DMS 273 treated with DMSO at 0.1 percent for 48 hours (cell line): Measurements from ENCODE around the gene KRT72.

Experiments
- DNase-seq: peaks from one replicate; lab custom pipeline; 2025; lab: John Stamatoyannopoulos, UW

The KRT72 gene

DNA sequence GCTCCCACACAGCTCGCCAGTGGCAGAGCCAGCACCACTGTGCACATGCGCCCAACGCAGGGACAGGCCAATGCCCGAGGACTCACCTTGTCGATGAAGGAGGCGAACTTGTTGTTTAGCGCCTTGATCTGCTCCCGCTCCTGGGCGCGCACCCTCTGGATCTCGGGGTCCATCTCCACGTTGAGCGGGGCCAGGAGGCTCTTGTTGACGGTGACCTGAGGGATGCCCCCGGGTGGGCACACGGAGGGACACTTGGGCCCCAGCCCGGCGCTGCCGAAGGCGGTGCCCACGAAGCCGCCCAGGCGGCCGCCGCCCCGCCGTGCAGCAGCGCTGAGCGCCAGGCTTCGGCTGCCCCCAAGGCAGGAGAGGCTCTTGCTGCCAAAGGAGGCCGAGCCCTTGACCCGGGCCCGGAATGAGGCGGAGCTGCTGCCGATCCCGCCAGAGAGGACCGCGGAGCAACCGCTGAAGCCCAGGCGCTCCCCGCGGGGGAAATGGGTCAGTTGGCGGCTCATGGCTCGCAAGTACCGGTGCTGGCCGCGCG, at the start of gene KRT72:
Gene KRT72 (minus strand): TSS at position 523 of the 541 bp plus-strand sequence. CDS start 11 bp downstream, at position 512.
- DNase-seq = no peak

DNA sequence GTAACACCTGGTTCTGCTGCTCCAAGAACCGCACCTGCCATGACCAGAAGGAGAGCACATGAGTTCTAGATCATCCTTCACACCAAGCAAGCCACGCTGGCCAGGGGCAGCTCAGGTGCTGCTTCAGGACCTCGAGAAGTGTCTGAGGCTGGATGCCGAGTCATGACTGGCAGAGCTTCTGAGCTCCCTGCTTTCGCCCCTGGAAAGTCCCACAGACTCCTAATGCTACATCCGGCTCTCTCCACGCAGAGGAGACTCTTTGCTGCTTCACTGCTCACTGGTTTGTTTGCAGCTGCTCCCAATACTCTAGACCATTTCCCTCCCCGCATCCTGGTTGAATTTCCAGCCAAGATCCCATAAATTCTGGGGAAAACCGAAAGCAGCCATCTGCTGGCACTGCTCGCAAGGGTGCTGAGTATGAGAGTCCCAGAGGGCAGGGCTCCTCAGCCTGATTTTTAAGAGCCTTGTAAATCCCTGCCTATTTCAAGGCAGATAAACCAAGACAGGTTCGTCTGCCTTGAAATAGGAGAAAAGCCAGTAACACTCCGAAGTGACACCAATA, 49.3 kb upstream of the KRT72 start:
- no peak for DNase-seq

DNA sequence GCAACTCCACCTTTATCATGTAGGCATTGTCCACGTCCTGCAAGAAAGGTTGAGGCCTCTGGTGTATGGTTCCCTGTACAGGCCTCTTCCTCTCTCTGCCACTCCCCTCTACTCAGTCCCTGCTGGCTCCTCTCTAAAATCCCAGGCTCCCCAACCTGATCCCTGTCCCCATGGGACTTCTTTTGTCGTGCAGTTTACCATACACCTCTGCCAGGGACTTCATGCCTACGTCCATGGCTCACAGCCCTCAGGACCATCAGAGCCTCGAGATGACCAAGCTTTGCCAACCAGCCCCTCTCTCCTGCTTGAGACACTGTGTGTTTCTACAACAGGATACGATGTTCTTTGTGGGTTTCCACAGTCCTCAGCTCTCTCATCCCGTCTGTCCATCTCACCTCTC, 47.8 kb upstream of the KRT72 start:
- no peak for DNase-seq

DNA sequence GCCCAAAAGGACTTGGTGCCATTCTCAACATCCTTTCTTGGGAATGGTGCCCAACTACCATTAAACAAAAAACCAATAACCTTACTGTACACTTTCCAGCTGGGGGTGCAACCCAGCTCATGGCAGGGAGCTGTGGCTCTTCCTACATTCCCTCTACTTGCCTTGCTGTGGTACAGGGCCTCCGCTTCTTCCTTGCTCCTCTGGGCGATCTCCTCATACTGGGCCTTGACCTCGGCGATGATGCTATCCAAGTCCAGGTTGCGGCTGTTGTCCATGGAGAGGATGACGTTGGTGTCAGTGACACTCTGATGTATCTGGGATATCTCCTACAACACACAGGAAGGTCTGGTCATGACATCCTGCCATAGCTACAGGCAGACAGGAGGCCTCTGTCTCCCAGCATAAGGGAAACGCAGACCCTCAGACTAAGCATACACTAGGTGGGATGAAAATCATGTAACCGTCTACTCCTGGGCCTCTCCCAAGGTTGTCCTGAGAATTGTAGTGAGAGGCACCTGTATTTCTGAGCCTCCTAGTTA, 46.8 kb upstream of the KRT72 start:
- no peak for DNase-seq

DNA sequence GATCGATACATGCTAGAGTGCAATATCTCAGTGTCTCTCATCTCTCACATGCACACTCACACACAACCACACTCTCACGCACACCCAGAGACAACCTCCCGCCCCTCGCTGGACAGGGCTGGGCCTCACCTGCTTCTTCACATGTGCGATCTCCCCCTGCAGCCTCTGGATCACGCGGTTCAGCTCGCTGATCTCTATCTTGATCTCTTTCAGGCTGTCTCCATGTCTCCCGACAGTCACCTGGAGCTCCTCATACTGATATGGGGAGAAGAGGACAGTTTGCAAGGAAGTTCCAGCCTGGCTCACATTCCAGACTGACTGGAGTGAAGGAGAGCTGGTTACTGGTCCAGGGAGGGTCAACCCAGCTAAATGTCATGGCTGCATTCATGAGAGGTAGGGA, 46.3 kb upstream of the KRT72 start:
- DNase-seq = no peak

DNA sequence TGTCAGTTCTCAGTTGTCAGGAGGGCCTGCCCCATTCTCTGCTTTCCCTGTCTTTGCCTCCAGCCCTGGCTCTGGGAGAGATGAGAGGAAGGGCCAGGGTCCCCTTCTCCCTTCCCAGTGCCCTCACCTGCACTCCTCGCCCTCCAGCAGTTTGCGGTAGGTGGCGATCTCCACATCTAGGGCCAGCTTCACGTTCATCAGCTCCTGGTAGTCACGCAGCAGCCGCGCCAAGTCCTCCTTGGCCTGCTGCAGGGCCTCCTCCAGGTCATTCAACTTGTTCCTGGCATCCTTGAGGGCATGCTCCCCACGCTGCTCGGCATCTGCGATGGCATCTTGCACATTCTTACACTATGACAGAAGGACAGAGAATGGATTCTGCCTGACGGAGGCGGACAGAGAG, 45.4 kb upstream of the KRT72 start:
- no peak for DNase-seq

DNA sequence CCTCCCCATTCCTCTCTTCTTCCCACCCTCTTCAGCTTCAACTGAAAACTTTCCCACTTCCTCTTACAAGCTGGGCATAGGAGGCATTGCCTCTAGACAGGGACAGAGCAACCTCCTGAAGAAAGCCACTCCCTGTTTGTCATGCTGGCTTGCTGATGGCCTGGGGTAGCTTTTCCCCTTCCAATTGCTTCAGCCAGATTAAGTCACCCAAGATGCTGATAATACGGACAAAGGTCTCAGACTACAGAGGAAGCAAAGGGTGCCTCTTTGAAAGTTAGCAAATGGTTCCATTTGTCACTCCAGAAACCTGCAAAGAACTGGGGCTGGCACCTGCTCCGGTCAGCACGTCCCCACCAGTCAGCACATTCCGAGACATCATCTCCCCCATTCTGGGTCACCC, 44.7 kb upstream of the KRT72 start:
- no peak for DNase-seq

DNA sequence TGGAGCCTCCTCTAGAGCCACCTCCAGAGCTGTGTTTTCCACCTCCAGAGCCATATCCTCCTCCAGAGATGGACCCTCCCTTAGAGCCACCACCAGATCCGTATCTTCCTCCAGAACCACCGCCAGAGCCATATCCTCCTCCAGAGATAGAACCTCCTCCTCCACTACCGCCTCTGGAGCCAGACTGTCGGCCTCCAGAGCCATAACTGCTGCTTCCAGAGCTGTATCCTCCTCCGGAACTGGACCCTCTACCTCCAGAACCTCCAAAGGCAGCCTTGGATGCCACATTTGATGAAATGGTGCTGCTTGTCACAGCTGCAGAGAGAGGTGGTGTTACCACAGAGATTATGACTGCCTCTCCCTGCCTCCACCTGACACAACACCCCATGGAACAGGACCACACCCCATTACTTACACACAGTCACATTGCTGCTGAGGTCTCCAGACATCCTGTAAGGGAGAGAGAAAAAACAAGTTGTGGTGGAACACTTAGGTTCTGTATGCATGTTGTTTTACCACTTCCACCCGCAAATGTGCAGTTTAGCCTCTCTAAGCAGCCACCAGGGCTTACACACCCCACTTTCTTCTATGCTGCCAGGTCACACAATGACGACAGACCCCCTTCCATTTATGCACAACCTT, 44.0 kb upstream of the KRT72 start:
- DNase-seq = no peak

DNA sequence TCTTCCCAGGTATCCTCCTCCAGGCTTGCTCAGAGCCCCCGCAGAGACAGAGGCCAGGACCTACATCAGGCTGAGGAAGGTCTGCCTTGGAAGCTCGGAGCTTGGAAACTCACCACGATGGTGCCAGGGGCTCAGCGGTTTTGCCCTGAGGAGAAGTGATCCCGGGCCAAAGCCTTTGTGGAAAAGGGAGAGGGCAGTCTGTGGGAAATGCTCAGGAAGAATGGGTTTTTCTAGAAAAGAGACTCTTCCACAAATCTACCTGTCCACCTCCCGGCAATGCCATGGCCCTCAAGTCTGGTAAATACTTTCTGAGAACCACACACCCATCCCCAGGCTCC, 42.8 kb upstream of the KRT72 start:
- DNase-seq = no peak

DNA sequence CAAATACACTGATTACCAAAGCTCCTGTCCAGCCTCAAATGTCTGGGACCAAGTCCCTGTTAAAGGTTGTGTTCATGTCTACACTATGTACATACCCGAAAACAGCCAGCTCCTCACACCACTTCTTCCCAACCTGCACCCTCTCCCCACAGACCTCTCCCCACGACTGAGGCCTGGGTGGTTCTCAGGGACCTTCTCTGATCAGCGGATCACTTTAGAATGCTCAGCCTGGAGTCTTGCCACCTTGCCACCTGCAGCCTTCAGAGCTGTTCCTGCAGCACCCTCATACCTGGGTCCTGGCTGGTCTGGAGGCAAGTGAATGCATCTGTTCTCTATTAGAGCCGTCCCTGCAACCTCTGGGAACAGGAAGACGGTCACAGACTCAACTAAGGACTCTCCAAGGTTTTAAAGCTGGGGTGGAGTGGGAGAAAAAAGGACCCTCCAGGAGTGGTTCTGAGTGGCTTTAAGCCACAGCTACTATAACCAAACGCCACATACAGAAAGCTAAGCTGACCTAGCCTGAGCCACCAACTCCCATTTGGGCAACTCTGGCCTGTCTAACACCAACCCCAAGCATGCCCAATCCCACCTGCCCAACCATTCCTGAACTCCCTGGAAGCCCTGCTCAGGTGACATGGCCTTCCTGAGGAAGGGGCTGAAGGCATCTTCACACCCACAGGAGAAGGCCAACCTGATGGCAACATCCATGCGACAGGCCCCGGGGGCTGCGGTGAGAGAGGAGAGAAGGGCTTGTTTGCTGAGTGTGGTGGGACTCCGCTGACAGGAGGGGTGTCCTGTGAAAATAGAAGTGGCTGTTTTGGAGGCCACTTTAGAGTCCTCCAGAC, 42.2 kb upstream of the KRT72 start:
- no peak for DNase-seq

DNA sequence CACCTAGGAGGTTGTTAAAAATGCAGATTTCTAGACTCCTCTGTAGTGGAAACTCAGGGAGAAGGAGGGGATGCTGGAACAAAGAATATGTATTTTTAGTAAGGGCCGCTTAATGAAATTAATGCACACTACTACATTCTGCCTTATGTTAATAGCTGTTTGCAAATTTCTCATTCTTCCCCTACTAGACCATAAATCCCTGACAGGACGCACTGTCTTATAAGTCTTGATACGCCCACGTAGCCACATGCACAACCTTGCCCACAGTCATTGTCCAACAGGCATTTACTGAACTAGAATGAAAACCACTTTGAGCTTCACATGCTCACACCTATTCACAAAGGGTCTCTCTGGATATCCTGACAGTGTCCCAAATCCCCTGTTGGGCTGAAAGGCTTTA, 40.2 kb upstream of the KRT72 start:
- DNase-seq = no peak

DNA sequence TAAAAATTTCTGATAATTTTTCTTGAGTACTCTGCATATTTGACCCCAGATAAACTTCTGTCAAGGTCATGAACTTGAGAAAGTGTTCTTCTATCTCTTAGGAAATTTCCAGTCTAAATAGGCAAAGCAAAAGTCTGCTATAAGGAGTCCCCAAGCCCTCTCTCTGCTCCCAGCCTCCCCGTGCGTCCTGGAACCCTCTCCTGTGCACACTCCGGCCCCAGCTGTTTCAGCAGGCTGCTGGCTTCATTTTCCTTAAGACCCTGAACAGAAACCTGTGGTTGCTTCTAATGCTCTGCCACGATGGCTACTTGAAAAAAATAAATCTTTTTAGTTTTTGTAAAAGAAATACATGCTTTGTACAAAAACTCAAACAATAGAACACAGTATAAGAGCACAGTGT, 36.0 kb upstream of the KRT72 start:
- DNase-seq = no peak

DNA sequence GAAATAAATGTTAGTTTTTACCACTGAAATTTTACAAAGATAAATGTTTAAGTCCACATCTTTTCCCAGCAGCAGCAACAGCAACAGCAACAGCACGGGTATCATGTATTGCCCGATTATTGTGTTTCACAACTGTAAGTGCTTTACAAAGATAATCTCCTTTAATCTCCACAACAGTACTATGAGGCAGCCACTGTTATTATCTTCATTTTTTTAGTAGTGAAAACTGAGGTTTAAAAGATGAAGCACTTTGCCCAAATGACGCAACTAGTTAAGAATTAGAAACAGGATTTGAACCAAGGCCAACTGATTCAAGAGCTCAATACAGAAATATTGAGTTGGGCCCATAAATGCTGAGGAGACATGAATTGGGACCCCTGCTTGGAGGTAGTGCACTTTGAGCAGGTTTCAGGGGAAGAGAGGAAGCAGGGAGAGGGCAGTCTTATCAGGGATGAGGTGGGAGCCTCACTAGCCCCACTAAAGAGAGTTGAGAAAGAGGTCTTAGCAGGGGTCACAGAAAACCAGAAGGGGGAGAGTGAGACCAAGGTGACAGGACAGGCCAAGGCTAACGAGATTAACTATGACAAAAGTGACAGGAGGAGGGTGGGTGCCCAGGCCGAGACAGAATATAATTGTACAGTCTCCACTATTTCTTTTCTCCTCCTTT, 35.5 kb upstream of the KRT72 start:
- DNase-seq = no peak

DNA sequence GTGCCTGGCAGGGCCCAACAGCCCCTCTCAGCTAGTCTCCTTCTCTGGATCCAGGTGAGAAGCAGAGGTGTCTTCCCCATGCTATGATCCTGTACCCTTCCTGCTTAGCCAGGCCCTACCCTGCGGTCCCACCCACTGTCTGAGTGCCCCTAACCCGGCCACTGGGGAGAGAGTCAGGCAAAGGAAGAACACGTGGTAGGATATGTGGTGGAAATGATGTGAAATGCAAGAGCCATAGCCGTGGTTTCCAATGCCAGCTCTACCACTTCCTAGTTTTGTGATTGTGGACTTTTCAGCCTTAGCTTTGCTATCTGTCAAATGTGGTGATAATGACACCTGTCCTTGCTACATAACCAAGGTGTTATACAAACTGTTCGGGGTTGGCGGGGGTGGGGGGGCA, 34.9 kb upstream of the KRT72 start:
- DNase-seq = no peak

DNA sequence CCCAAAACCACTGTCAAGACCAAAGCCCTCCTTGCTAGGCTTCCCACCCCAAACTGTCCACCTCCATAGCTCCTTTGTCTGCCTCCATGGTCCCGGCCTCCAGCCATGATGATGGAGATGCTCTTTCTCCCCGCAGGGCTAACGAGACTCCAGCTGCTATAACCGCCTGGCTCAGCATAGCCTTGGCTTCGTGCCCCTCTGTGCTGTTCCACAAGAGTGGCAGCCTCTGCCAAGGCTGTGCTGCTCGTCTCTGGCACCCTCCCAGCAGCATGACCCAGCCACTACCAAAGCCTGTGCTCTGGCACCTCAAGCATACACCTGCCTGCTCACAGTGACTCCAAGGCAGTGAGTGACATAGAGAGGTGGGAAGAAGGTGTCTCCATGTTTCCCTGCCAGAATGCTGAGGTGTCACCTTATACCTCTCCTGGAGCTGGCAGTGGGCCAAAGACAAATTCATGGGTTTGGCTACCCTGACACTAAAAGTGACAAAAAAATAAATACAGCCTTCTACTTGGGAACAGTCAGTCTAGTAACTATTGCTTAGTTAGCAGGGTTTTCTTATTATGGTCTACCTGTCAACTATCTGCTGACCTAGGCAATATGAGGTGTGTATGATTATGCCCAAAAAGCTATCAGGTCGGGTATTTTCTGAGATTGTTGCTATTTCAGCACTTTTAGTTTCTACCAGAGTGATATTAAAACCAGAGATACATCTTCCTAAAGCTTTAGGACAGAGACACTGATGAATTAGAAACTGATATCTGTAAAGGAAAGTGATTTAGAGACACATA, 33.2 kb upstream of the KRT72 start:
- DNase-seq = peak; percentile 6

DNA sequence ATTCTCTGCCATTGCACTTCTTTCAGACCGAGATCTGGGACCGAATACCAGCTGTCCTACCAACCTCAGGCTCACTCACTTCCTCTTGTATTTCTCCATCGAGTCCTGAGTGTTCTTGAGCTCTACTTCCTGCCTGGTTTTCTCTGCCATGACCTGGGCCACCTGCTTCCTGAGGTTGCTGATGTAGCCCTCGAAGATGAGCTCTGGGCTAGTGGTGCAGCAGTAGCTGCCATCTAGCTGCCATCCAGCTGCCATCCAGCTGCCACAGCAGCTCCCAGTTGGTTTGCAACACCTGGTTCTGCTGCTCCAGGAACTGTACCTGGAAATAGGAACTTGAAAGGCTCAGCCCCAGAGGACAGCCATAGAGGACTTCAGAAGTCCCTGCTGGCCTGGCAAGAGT, 32.1 kb upstream of the KRT72 start:
- no peak for DNase-seq

DNA sequence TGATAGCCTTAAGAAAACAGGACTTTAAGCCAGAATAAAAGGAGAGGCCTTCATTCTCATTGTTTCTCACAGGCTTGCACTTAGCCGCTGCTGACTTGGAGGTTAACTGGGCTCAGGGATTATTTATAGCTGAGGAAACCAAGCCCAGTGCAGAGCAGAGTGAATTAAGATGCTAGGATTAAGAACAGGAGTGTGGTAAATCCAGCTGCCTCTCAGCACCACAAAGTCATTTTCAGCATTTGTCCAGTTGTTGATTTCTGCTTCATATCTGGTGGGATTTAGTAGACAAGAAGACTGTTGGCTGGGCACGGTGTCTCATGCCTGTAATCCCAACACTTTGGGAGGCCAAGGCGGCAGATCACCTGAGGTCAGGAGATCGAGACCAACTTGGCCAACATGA, 31.4 kb upstream of the KRT72 start:
- no peak for DNase-seq

DNA sequence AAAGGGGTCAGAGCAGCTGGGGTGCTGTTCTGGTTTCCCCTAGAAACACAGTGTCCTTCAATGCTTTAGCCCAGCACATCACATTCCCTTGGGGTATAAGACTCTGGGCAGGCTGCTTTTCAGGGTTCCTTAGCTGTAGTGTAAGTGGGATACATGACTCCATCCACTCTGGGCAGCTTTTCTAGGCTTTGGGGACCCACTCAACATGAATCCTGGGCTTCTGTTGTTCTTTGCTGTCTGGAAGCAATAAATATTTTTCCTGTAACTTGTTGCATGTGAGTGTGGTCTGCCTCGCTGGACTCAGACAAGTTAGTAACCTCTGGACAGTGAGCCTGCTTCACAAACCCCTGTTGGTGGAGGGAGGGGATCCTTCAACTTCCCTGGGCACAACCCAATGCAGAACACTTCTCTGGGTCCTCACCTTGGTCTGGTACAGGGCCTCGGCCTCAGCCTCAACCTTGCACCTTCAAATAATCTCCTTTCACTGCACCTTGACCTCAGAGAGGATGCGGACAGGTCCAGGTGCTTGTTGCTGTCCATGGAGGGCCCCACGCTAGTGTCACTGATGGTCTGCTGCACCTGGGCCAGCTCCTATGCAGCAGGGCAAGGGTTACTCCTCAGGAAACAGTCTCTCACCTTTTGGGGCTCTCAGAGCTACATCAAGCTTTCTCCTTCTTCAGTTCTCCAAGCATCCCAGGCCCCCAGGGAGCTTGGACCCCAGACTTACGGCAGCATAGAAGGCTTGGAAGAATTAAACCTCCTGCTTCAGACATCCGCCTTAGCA, 30.6 kb upstream of the KRT72 start:
- no peak for DNase-seq

DNA sequence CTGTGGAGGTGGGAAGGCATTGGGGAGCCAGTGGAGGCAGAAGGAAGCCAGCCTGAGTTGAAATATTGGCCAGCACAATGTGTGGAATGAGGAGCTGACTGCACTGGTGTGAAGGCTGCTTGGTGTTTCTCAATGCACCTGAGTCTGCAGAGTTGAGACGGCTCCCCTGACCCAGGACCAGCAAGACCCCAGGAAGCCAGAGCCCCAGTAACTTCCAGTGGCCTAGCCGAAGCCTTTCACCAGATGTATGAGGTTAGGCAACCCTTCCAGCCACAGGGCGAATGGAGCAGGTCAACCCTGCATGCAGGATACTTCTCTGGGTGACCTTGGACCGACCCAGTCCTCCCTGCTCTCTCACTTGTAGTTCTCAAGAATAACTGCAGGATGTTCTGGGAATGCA, 30.0 kb upstream of the KRT72 start:
- no peak for DNase-seq

DNA sequence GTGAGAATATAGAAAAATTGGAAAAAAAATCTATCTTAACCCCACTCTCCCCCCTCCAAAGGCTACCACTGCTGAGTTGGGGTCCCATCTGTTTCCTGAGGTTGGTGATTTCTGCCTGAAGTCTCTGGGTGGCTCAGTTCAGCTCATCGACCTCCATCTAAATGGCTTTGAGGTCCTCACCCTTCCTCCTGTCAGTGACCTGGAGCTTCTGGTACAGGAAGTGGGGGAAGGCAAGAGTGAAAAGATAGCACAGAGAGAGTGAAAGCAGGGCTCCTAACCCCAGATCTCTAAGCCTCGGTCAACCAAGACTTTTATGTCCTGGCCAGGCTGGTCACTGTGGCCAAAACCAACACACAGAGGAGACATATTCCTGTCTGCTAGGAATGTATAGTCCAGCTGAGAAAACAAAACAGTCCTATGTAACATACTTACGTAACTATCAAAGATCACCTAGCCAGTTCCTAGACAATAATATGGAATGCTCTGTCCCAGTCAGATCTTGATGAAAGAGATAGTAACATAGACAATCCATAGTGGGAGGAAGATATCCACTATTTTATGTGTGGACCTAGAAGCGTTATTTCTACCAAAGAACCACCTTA, 29.4 kb upstream of the KRT72 start:
- no peak for DNase-seq
